Measurements from ENCODE around the gene NETO1. TPM values are rescaled to one million over a fixed set of nuclear protein-coding genes. Genes with fewer than 3 reads are reported as not detected.

NETO1 gene
- polyA plus RNA-seq, 1 experiment: 2.7 TPM

GRCh38 chr18:72898870-72899269 is 31.1 kb upstream of the NETO1 start:
- CTCF ChIA-PET: no interaction called here
- no peaks in the 10 kb centered on the region for H3K36me3 ChIP-seq (ENCODE audit: control insufficient read depth, insufficient read depth, low read length)
- POLR2A ChIA-PET: no interaction called here
- no peaks in the 10 kb centered on the region for H3K27me3 ChIP-seq (ENCODE audit: control insufficient read depth, insufficient read depth, low read length)
- no peak overlapping the region for H3K4me3 ChIP-seq (ENCODE audit: low read depth, low read length)
- no peak for TF ChIP-seq CTCF (IDR thresholded peaks at IDR 0.05; ENCODE audit: insufficient read depth, low read depth, low read length)
- no peak for DNase-seq (ENCODE audit: low read depth)

GRCh38 chr18:72895548-72895947 is 27.8 kb upstream of the NETO1 start:
- CTCF ChIA-PET: no interaction called here
- POLR2A ChIA-PET: interaction anchor here (0.5 kb wide), 1 partner anchor 176 kb away, joined by 4 read pairs; no protein-coding TSS in a partner anchor
- no peaks in the 10 kb centered on the region for H3K27me3 ChIP-seq (ENCODE audit: control insufficient read depth, insufficient read depth, low read length)
- no peak for DNase-seq (ENCODE audit: low read depth)
- H3K4me3 ChIP-seq (ENCODE audit: low read depth, low read length): no peak overlapping the region
- no peak for TF ChIP-seq CTCF (IDR thresholded peaks at IDR 0.05; ENCODE audit: insufficient read depth, low read depth, low read length)
- H3K36me3 ChIP-seq (ENCODE audit: control insufficient read depth, insufficient read depth, low read length): no peaks in the 10 kb centered on the region

GRCh38 chr18:72878561-72878960 is 10.8 kb upstream of the NETO1 start:
- Histone ChIP-seq H3K27me3 (ENCODE audit: control insufficient read depth, insufficient read depth, low read length) (no peaks in the 10 kb centered on the region; the same call in 1 of the 2 replicates), H3K36me3 (ENCODE audit: control insufficient read depth, insufficient read depth, low read length) (no peaks in the 10 kb centered on the region), H3K4me3 (ENCODE audit: low read depth, low read length) (no peak overlapping the region)
- ChIA-PET POLR2A (no interaction called here), CTCF (no interaction called here)
- no peak for DNase-seq (ENCODE audit: low read depth)
- no peak for TF ChIP-seq CTCF (IDR thresholded peaks at IDR 0.05; ENCODE audit: insufficient read depth, low read depth, low read length)

GRCh38 chr18:72878143-72878542 is 10.4 kb upstream of the NETO1 start:
- POLR2A ChIA-PET: no interaction called here

GRCh38 chr18:72871091-72871490 is 3.3 kb upstream of the NETO1 start:
- H3K4me3 ChIP-seq (ENCODE audit: low read depth, low read length): no peak overlapping the region
- ChIA-PET POLR2A (no interaction called here), CTCF (no interaction called here)
- no peak for TF ChIP-seq CTCF (IDR thresholded peaks at IDR 0.05; ENCODE audit: insufficient read depth, low read depth, low read length)
- DNase-seq (ENCODE audit: low read depth): peak; percentile 30
- peaks cover 4% of the 10 kb centered on the region; the same call in 1 of the 2 replicates for H3K27me3 ChIP-seq (ENCODE audit: control insufficient read depth, insufficient read depth, low read length)
- H3K36me3 ChIP-seq (ENCODE audit: control insufficient read depth, insufficient read depth, low read length): no peaks in the 10 kb centered on the region

More at GRCh38 chr18:72878143-72878542, 10.4 kb upstream of the NETO1 start:
- Histone ChIP-seq H3K36me3 (ENCODE audit: control insufficient read depth, insufficient read depth, low read length) (no peaks in the 10 kb centered on the region), H3K4me3 (ENCODE audit: low read depth, low read length) (no peak overlapping the region), H3K27me3 (ENCODE audit: control insufficient read depth, insufficient read depth, low read length) (no peaks in the 10 kb centered on the region; the same call in 1 of the 2 replicates)
- DNase-seq (ENCODE audit: low read depth): no peak
- no peak for TF ChIP-seq CTCF (IDR thresholded peaks at IDR 0.05; ENCODE audit: insufficient read depth, low read depth, low read length)
- CTCF ChIA-PET: no interaction called here

Measured in BJ (cell line).